NCI-H187 (cell line): Measurements from ENCODE around the gene BATF.
"Not testable (repeated sequence)": the region's sequence is repeated elsewhere in the genome, so short reads cannot be mapped to it uniquely, and the experiment has no call there.

Experiments
- DNase-seq, 2 experiments: peaks; one replicate each; lab custom pipeline; 2025; lab: John Stamatoyannopoulos, UW

The BATF gene

GRCh38 chr14:75522224-75522982 is at the start of gene BATF:
Gene BATF, plus strand, starts transcription at chr14:75522469. Its CDS starts 214 bp downstream, at chr14:75522683.
- no peak for DNase-seq

- DNase-seq = not testable (repeated sequence)
Observed at GRCh38 chr14:75474127-75474526, 48.1 kb upstream of the BATF start.

- DNase-seq = peak; percentile 80 to 82
Observed at GRCh38 chr14:75476274-75476995, 45.8 kb upstream of the BATF start.

- no peak for DNase-seq
Observed at GRCh38 chr14:75477881-75478280, 44.4 kb upstream of the BATF start.

GRCh38 chr14:75479770-75480600 is 42.3 kb upstream of the BATF start:
- no peak for DNase-seq

- DNase-seq = no peak
Observed at GRCh38 chr14:75482366-75482765, 39.9 kb upstream of the BATF start.

GRCh38 chr14:75484711-75485429 is 37.4 kb upstream of the BATF start:
- DNase-seq = no peak

GRCh38 chr14:75486318-75486717 is 36.0 kb upstream of the BATF start:
- DNase-seq = no peak

GRCh38 chr14:75487155-75487671 is 35.1 kb upstream of the BATF start:
- no peak for DNase-seq

- DNase-seq = no peak
Observed at GRCh38 chr14:75489480-75489837, 32.8 kb upstream of the BATF start.

- no peak for DNase-seq
Observed at GRCh38 chr14:75491376-75491978, 30.8 kb upstream of the BATF start.

- DNase-seq = no peak
Observed at GRCh38 chr14:75492832-75493591, 29.3 kb upstream of the BATF start.

GRCh38 chr14:75493592-75494087 is 28.6 kb upstream of the BATF start:
- DNase-seq = no peak

GRCh38 chr14:75494896-75495295 is 27.4 kb upstream of the BATF start:
- DNase-seq = no peak

- DNase-seq = no peak
Observed at GRCh38 chr14:75495399-75495798, 26.9 kb upstream of the BATF start.

GRCh38 chr14:75495882-75496281 is 26.4 kb upstream of the BATF start:
- DNase-seq = no peak

- no peak for DNase-seq
Observed at GRCh38 chr14:75496755-75497154, 25.5 kb upstream of the BATF start.

- no peak for DNase-seq
Observed at GRCh38 chr14:75497191-75497590, 25.1 kb upstream of the BATF start.

GRCh38 chr14:75497701-75498100 is 24.6 kb upstream of the BATF start:
- no peak for DNase-seq
